Liver (tissue), 9 donors: Measurements from ENCODE around the gene RBM14. TPM values are rescaled to one million over a fixed set of nuclear protein-coding genes. Genes with fewer than 3 reads are reported as not detected.

Experiments used
- DNase-seq: peaks from one replicate; pipeline ENCODE4 v3.0.0-alpha.2; 2017; ENCODE audit warnings: low spot score
- H3K27ac ChIP-seq, 2 donors: one replicate each; pipeline ENCODE4 v1.7.0; 2013; ENCODE audit warnings: inconsistent platforms in 2 of 2, low read length in 2 of 2, control low read depth in 1 of 2, low read depth in 1 of 2, mild to moderate bottlenecking in 1 of 2
- H3K27me3 ChIP-seq, 4 donors: one replicate each; pipeline versions ENCODE4 v1.6.1 to v1.7.0; 2013; ENCODE audit warnings: low read length in 3 of 4, inconsistent platforms in 1 of 4, mild to moderate bottlenecking in 1 of 4, moderate library complexity in 1 of 4; ENCODE audit not compliant: control insufficient read depth in 4 of 4, insufficient read depth in 4 of 4
- H3K36me3 ChIP-seq, 4 donors: one replicate each; pipeline versions ENCODE4 v1.6.1 to v1.7.0; 2013; ENCODE audit warnings: low read length in 3 of 4, mild to moderate bottlenecking in 3 of 4, low read depth in 1 of 4, moderate library complexity in 1 of 4; ENCODE audit not compliant: control insufficient read depth in 4 of 4, insufficient read depth in 3 of 4
- H3K4me1 ChIP-seq, 4 donors: one replicate each; pipeline versions ENCODE4 v1.6.1 to v1.7.0; 2013; ENCODE audit warnings: low read length in 3 of 4, mild to moderate bottlenecking in 3 of 4, moderate library complexity in 1 of 4; ENCODE audit not compliant: control insufficient read depth in 4 of 4, insufficient read depth in 4 of 4
- H3K4me3 ChIP-seq, 3 donors: one replicate each; pipeline versions ENCODE4 v1.6.1 to v1.7.0; 2013; ENCODE audit warnings: low read length in 3 of 3, control low read depth in 1 of 3, low read depth in 1 of 3, mild to moderate bottlenecking in 1 of 3
- H3K9ac ChIP-seq, 2 donors: one replicate each; pipeline ENCODE4 v1.7.0; 2013; ENCODE audit warnings: low read length in 2 of 2, mild to moderate bottlenecking in 2 of 2, moderate library complexity in 2 of 2, control low read depth in 1 of 2, low read depth in 1 of 2
- H3K9me3 ChIP-seq, 4 donors: one replicate each; pipeline versions ENCODE4 v1.6.1 to v1.7.0; 2013; ENCODE audit warnings: low read length in 3 of 4; ENCODE audit not compliant: control insufficient read depth in 4 of 4
- EGR1 ChIP-seq, 2 donors: IDR thresholded peaks; 2 replicates each; pipeline ENCODE4 v1.6.1; 2016 to 2018; ENCODE audit warnings: antibody characterized with exemption in 2 of 2, low read depth in 2 of 2
- FOXA1 ChIP-seq: IDR thresholded peaks from 2 replicates; pipeline ENCODE4 v1.6.1; 2016; ENCODE audit warnings: antibody characterized with exemption
- FOXA2 ChIP-seq: IDR thresholded peaks from 2 replicates; pipeline ENCODE4 v1.6.1; 2016; ENCODE audit warnings: antibody characterized with exemption
- GABPA ChIP-seq, 2 donors: IDR thresholded peaks in 1 of 2; conservative IDR thresholded peaks in 1 of 2; 2 replicates each; pipeline ENCODE4 v1.6.1; 2016; ENCODE audit warnings: antibody characterized with exemption in 2 of 2, mild to moderate bottlenecking in 1 of 2, moderate library complexity in 1 of 2
- HNF4A ChIP-seq, 2 donors: conservative IDR thresholded peaks; 2 replicates each; pipeline ENCODE4 v1.6.1; 2016; ENCODE audit warnings: antibody characterized with exemption in 2 of 2, mild to moderate bottlenecking in 2 of 2
- HNF4G ChIP-seq: IDR thresholded peaks from 2 replicates; pipeline ENCODE4 v1.6.1; 2016; ENCODE audit warnings: antibody characterized with exemption
- JUND ChIP-seq, 2 donors: IDR thresholded peaks; 2 replicates each; pipeline ENCODE4 v1.6.1; 2016; ENCODE audit warnings: antibody characterized with exemption in 2 of 2
- REST ChIP-seq: IDR thresholded peaks from 2 replicates; pipeline ENCODE4 v1.6.1; 2016; ENCODE audit warnings: antibody characterized with exemption, mild to moderate bottlenecking
- RXRA ChIP-seq, 2 donors: IDR thresholded peaks; 2 replicates each; pipeline ENCODE4 v1.6.1; 2017 to 2018; ENCODE audit warnings: antibody characterized with exemption in 2 of 2, mild to moderate bottlenecking in 1 of 2
- SP1 ChIP-seq: IDR thresholded peaks from 2 replicates; pipeline ENCODE4 v1.6.1; 2018; ENCODE audit warnings: antibody characterized with exemption, mild to moderate bottlenecking
- TAF1 ChIP-seq: conservative IDR thresholded peaks from 2 replicates; pipeline ENCODE4 v1.6.1; 2016; ENCODE audit warnings: antibody characterized with exemption, mild to moderate bottlenecking
- YY1 ChIP-seq: IDR thresholded peaks from 2 replicates; pipeline ENCODE4 v1.6.1; 2016; ENCODE audit warnings: antibody characterized with exemption, mild to moderate bottlenecking
- ZBTB33 ChIP-seq: IDR thresholded peaks from 2 replicates; pipeline ENCODE4 v1.6.1; 2016; ENCODE audit warnings: antibody characterized with exemption
- WGBS: extraction: QIAGEN DNeasy Blood & Tissue Kit; methylation state at CpG from one replicate; pipeline ENCODE4 v1.1.7; 2013; 5-methylcytosine and 5-hydroxymethylcytosine counted together
- polyA plus RNA-seq, 2 donors: library from polyadenylated mRNA; stranded (reverse) in 1 of 2; unstranded in 1 of 2; fragments of 200-250 nt in 1 of 2; fragments of >200 nt in 1 of 2; fragmentation: Nextera tagmentation in 1 of 2; extraction: Ambion mirVana in 1 of 2; gene quantifications; one replicate each; pipeline versions ENCODE4 v1.2.1 to v1.2.3, GENCODE V29; 2013 to 2015
- total RNA-seq, 2 donors: library from RNA; depleted of rRNA; stranded (reverse); fragments of >200 nt; gene quantifications; one replicate each; pipeline ENCODE4 v1.2.3, GENCODE V29; 2014
- donor health status: healthy.
- donor health status: healthy.
- donor health status: healthy.
- donor health status: healthy.
- donor health status: healthy.

RBM14 gene
- total and polyA plus RNA-seq, 4 donors, result 7.0 to 53.5 (median 21.9) TPM

- Histone ChIP-seq H3K9ac (no peak overlapping the region), H3K36me3 (peaks cover 0 to 8% (median 0%) of the 10 kb centered on the region in 4 donors), H3K4me3 (peak overlapping the region in 2 of 3 donors; percentile 48 to 58), H3K9me3 (no peaks in the 10 kb centered on the region), H3K27me3 (no peaks in the 10 kb centered on the region), H3K27ac (no peak overlapping the region), H3K4me1 (peaks cover 2 to 14% (median 8%) of the 10 kb centered on the region in 4 donors)
- TF ChIP-seq RXRA (IDR thresholded peaks at IDR 0.05) (no peak), ZBTB33 (no peak), HNF4G (no peak), HNF4A (conservative IDR thresholded peaks at IDR 0.05) (no peak), YY1 (no peak), TAF1 (no peak), JUND (IDR thresholded peaks at IDR 0.05) (no peak), FOXA1 (no peak), GABPA (IDR thresholded peaks at IDR 0.05 in 1 of 2, conservative IDR thresholded peaks at IDR 0.05 in 1 of 2) (no peak), SP1 (no peak)
- DNase-seq, result no peak
- 74% methylated on average over 15 of the region's 15 CpGs for WGBS
Measured at GRCh38 chr11:66567787-66568123, 48.7 kb upstream of the RBM14 start.

- Histone ChIP-seq H3K4me3 (peak within 1 kb of the TSS; percentile 38 to 58 (median 48)), H3K36me3 (peaks cover 0 to 8% (median 0%) of the 10 kb centered on the region in 4 donors), H3K27me3 (no peaks in the 10 kb centered on the region), H3K27ac (peak within 1 kb of the TSS in 1 of 2 donors; percentile 31), H3K4me1 (peaks cover 2 to 14% (median 8%) of the 10 kb centered on the region in 4 donors), H3K9me3 (no peaks in the 10 kb centered on the region), H3K9ac (peak within 1 kb of the TSS in 1 of 2 donors; percentile 49)
- peak; percentile 78 for DNase-seq
- 6% methylated on average over 77 of the region's 77 CpGs for WGBS
- TF ChIP-seq FOXA1 (peak; percentile 88), REST (no peak), EGR1 (IDR thresholded peaks at IDR 0.05; ENCODE audit: low read depth in 2 of 2) (no peak), FOXA2 (peak; percentile 89), RXRA (IDR thresholded peaks at IDR 0.05) (peak; percentile 65 to 70)
Measured at GRCh38 chr11:66568124-66568916, 48.1 kb upstream of the RBM14 start, which contains the start of gene CTSF. Gene CTSF, minus strand, starts transcription at chr11:66568606. Its CDS starts 120 bp downstream, at chr11:66568486.
